Measurements from ENCODE around the gene ZFAND3.

The ZFAND3 gene

DNA sequence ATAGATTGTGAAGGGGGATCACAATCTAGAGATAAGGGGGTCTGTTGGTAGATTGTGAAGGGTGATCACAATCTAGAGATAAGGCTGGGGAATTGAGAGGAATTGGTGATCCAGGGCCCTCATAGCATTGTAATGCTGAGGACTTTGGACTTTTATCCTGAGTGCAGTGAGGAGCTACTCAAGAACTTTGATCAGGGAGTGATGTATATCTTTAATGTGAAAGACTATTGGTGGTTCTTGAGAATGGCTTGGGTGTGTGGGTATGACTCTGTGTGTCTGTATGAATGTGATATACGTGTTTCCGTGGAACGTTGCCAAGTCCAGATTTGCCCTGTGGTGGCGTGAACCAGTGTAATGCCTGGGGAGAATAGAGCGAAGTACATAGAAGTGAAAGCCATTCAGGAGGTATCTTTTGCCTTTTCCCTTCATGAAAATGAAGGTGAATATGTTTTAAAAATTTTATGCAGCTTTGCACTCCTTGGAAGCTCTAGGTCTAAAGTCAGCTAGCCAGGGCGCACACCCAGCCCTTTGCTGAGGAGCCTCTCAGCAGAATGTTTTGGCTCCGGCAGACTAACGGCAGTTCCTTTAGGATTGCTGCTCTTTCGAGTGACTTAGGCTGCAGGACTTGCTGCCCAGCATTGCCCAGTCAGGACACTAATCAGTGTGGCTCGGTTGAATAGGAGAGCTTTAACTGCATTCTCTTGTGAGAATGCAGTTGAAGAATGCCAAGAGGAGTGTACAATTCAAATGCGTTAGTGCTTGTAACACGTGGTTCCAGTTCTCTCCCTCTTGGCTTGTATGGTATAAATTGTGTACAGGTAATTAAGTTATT is 3.5 kb downstream of the ZFAND3 start:
- peak overlapping the region; percentile 31 for H3K4me3 ChIP-seq (ENCODE audit: low read length)
- H3K4me1 ChIP-seq (ENCODE audit: control insufficient read depth, insufficient read depth, low read length), result peaks cover 9% of the 10 kb centered on the region
- H3K36me3 ChIP-seq (ENCODE audit: control insufficient read depth, insufficient read depth, low read length), result no peaks in the 10 kb centered on the region
- no peak overlapping the region for H3K27ac ChIP-seq (ENCODE audit: low read depth, low read length)
- H3K27me3 ChIP-seq (ENCODE audit: control insufficient read depth, insufficient read depth, low read length), result no peaks in the 10 kb centered on the region
- no peak overlapping the region for H3K9ac ChIP-seq (ENCODE audit: low read length)

DNA sequence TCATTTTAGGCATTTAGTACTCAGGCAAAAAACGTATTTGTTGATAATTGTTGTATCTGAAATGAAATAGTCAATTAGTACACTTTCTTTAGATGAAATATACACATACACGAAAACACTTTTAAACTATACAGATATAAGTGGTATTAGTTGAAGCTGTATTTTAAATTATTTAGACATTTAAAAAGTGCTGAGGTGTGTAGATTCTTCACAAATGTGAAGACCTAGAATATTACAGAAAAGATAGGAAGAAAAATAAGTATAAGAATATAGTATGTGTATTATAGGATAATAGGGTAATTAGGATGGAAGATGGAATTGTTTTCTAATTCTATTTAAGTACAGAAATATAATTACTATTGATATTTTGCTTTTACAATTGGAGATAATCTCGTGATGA is 4.6 kb downstream of the ZFAND3 start:
- Histone ChIP-seq H3K27ac (ENCODE audit: low read depth, low read length) (no peak overlapping the region), H3K9ac (ENCODE audit: low read length) (no peak overlapping the region), H3K4me1 (ENCODE audit: control insufficient read depth, insufficient read depth, low read length) (peaks cover 11% of the 10 kb centered on the region), H3K36me3 (ENCODE audit: control insufficient read depth, insufficient read depth, low read length) (no peaks in the 10 kb centered on the region), H3K27me3 (ENCODE audit: control insufficient read depth, insufficient read depth, low read length) (no peaks in the 10 kb centered on the region), H3K4me3 (ENCODE audit: low read length) (no peak overlapping the region)

DNA sequence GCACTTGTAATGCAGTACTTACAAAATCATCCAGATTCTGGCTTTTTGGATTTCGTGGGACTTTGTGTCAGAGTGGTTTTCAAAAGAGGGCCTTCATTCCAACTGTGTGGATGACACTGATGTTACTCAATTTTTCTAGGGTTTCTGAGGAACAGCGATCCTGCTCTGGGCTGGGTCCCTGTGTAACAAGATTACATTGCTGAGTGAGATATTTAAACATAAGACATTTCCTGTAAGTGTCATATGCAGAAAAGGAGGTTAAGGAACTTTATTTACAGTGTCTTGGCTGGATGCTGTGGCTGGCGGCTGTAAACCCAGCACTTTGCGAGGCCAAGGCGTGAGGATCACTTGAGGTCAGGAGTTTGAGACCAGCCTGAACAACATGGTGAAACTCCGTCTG is 6.7 kb downstream of the ZFAND3 start:
- Histone ChIP-seq H3K4me3 (ENCODE audit: low read length) (no peak overlapping the region), H3K4me1 (ENCODE audit: control insufficient read depth, insufficient read depth, low read length) (peaks cover 7% of the 10 kb centered on the region), H3K9ac (ENCODE audit: low read length) (no peak overlapping the region), H3K27me3 (ENCODE audit: control insufficient read depth, insufficient read depth, low read length) (no peaks in the 10 kb centered on the region), H3K27ac (ENCODE audit: low read depth, low read length) (no peak overlapping the region), H3K36me3 (ENCODE audit: control insufficient read depth, insufficient read depth, low read length) (no peaks in the 10 kb centered on the region)

GRCh38 chr6:37826993-37827392 is 7.5 kb downstream of the ZFAND3 start:
- Histone ChIP-seq H3K36me3 (ENCODE audit: control insufficient read depth, insufficient read depth, low read length) (no peaks in the 10 kb centered on the region), H3K4me1 (ENCODE audit: control insufficient read depth, insufficient read depth, low read length) (peaks cover 7% of the 10 kb centered on the region), H3K9ac (ENCODE audit: low read length) (no peak overlapping the region), H3K27ac (ENCODE audit: low read depth, low read length) (no peak overlapping the region), H3K27me3 (ENCODE audit: control insufficient read depth, insufficient read depth, low read length) (no peaks in the 10 kb centered on the region), H3K4me3 (ENCODE audit: low read length) (no peak overlapping the region)

- Histone ChIP-seq H3K4me1 (ENCODE audit: control insufficient read depth, insufficient read depth, low read length) (peaks cover 7% of the 10 kb centered on the region), H3K27ac (ENCODE audit: low read depth, low read length) (no peak overlapping the region), H3K36me3 (ENCODE audit: control insufficient read depth, insufficient read depth, low read length) (no peaks in the 10 kb centered on the region), H3K4me3 (ENCODE audit: low read length) (no peak overlapping the region), H3K27me3 (ENCODE audit: control insufficient read depth, insufficient read depth, low read length) (no peaks in the 10 kb centered on the region), H3K9ac (ENCODE audit: low read length) (no peak overlapping the region)
These were observed 8.2 kb downstream of the ZFAND3 start for GRCh38 chr6:37827603-37828265.

DNA sequence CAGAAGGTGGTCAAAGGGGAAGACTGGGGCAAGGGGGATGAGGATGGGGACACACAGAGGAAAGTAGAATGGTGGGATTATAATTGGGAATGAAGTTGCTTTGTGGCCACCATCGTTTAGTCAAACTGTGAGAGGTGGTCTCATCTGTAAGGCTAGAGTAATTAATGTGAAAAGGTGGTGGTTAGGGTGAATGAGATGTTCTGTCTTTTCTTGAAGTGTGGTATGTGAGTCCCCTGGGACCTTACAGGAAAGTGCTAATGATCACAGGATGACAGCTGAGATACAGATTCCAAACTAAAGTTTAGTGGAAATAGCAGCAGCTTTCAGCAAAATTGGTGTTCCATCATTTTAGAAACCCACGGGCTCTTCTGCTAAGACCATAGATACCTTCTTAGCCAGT is 10.7 kb downstream of the ZFAND3 start:
- Histone ChIP-seq H3K27me3 (ENCODE audit: control insufficient read depth, insufficient read depth, low read length) (no peaks in the 10 kb centered on the region), H3K36me3 (ENCODE audit: control insufficient read depth, insufficient read depth, low read length) (no peaks in the 10 kb centered on the region), H3K9ac (ENCODE audit: low read length) (no peak overlapping the region), H3K4me3 (ENCODE audit: low read length) (no peak overlapping the region), H3K4me1 (ENCODE audit: control insufficient read depth, insufficient read depth, low read length) (peaks cover 7% of the 10 kb centered on the region), H3K27ac (ENCODE audit: low read depth, low read length) (no peak overlapping the region)

DNA sequence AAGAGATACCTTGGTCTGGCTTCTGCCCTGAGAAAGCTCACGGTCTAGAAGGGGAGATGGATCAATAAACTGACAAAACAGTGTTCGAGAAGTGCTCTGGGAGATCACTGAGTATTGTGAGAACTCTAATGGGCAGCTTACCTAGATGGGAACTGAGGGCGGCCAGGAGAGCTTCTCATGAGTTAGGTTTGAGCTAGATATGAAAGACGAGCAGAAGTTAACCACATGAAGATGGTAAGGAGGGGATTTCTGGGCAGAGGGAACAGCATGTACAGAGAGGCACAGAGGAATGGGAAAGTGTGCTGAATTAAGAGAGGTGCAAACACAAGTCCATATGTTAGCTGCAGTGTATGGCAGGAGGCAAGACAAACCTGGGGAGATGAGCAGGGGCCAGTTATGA is 11.9 kb downstream of the ZFAND3 start:
- H3K4me3 ChIP-seq (ENCODE audit: low read length), result no peak overlapping the region
- H3K27me3 ChIP-seq (ENCODE audit: control insufficient read depth, insufficient read depth, low read length), result no peaks in the 10 kb centered on the region
- H3K9ac ChIP-seq (ENCODE audit: low read length), result no peak overlapping the region
- no peaks in the 10 kb centered on the region for H3K36me3 ChIP-seq (ENCODE audit: control insufficient read depth, insufficient read depth, low read length)
- no peak overlapping the region for H3K27ac ChIP-seq (ENCODE audit: low read depth, low read length)
- peaks cover 2% of the 10 kb centered on the region for H3K4me1 ChIP-seq (ENCODE audit: control insufficient read depth, insufficient read depth, low read length)

DNA sequence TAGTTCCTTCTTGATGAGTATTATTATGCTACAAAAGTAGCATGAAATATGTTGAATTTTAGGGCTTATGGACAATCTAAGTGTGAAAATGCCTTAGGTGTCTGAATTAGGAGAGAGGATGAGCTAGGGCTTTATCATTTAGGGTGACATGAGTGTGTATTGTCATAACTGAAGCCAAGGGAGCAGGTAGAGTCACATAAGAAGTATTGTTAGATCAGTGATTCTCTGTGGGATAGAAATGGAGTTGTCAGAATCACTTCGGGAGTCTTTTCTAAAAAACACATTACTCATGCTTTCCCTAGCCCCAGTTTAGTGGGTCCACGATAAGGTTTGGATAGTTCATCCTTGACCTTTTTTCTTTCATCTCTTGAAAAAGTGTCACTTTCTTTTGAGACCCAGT is 16.4 kb downstream of the ZFAND3 start:
- H3K9ac ChIP-seq (ENCODE audit: low read length), result no peak overlapping the region
- no peak overlapping the region for H3K4me3 ChIP-seq (ENCODE audit: low read length)
- no peaks in the 10 kb centered on the region for H3K36me3 ChIP-seq (ENCODE audit: control insufficient read depth, insufficient read depth, low read length)
- H3K27me3 ChIP-seq (ENCODE audit: control insufficient read depth, insufficient read depth, low read length), result no peaks in the 10 kb centered on the region
- no peak overlapping the region for H3K27ac ChIP-seq (ENCODE audit: low read depth, low read length)
- no peaks in the 10 kb centered on the region for H3K4me1 ChIP-seq (ENCODE audit: control insufficient read depth, insufficient read depth, low read length)

DNA sequence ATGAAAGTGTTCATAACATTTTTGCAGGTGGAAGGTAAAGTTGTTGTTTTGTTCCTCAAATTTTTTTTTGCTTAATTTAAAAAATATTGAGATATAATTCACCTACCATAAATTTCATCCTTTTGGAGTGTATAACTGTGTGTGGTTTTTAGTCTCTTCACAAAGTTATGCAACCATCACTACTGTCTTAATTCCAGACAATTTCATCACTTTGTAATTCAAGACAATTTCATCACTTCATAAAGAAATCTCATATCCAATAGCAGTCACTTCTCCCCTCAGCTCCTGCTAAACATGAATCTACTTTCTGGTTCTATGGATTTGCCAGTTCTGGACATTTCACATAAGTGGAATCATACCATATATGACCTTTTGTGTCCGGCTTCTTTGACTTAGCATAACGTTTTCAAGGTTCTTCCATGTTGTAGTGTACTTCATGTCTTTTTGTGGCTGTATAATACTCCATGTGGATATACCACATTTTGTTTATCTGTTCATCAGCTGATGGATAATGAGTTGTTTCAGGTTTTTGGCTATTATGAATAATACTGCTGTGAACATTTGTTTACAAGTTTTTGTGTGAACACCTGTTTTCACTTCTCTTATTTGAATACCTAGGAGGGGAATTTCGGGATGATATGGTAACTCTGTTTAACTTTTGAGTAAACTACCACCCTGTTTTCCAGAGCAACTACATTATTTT is 18.8 kb downstream of the ZFAND3 start:
- H3K27me3 ChIP-seq (ENCODE audit: control insufficient read depth, insufficient read depth, low read length), result no peaks in the 10 kb centered on the region
- no peak overlapping the region for H3K4me3 ChIP-seq (ENCODE audit: low read length)
- H3K36me3 ChIP-seq (ENCODE audit: control insufficient read depth, insufficient read depth, low read length), result no peaks in the 10 kb centered on the region
- H3K4me1 ChIP-seq (ENCODE audit: control insufficient read depth, insufficient read depth, low read length), result no peaks in the 10 kb centered on the region
- H3K27ac ChIP-seq (ENCODE audit: low read depth, low read length), result no peak overlapping the region
- no peak overlapping the region for H3K9ac ChIP-seq (ENCODE audit: low read length)

- no peaks in the 10 kb centered on the region for H3K36me3 ChIP-seq (ENCODE audit: control insufficient read depth, insufficient read depth, low read length)
- H3K4me3 ChIP-seq (ENCODE audit: low read length), result no peak overlapping the region
- H3K27ac ChIP-seq (ENCODE audit: low read depth, low read length), result no peak overlapping the region
- H3K4me1 ChIP-seq (ENCODE audit: control insufficient read depth, insufficient read depth, low read length), result no peaks in the 10 kb centered on the region
- no peaks in the 10 kb centered on the region for H3K27me3 ChIP-seq (ENCODE audit: control insufficient read depth, insufficient read depth, low read length)
- H3K9ac ChIP-seq (ENCODE audit: low read length), result no peak overlapping the region
These were observed 20.8 kb downstream of the ZFAND3 start for GRCh38 chr6:37840143-37840939.

DNA sequence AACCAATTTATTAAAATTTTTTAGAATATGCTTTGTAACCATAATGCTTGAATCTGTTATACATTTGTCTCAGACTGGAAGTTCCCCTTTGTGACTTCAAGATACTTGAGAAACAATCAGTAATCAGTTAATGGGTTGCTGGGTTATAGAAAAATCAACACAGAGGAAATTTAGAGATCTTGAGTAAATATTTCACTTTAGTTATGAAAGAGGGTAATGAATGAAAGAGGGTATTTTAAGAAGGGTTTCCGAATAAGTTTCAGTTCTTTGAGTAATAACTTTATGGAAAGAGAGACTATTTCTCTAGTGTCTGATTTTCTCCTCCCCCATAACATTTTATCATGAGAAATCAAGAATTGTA is 21.4 kb downstream of the ZFAND3 start:
- H3K36me3 ChIP-seq (ENCODE audit: control insufficient read depth, insufficient read depth, low read length), result no peaks in the 10 kb centered on the region

More for the DNA sequence above, 21.4 kb downstream of the ZFAND3 start:
- no peaks in the 10 kb centered on the region for H3K27me3 ChIP-seq (ENCODE audit: control insufficient read depth, insufficient read depth, low read length)
- no peaks in the 10 kb centered on the region for H3K4me1 ChIP-seq (ENCODE audit: control insufficient read depth, insufficient read depth, low read length)
- no peak overlapping the region for H3K4me3 ChIP-seq (ENCODE audit: low read length)
- no peak overlapping the region for H3K27ac ChIP-seq (ENCODE audit: low read depth, low read length)
- no peak overlapping the region for H3K9ac ChIP-seq (ENCODE audit: low read length)
